Smooth muscle cell (in vitro differentiated cells): Measurements from ENCODE around the gene CLUH. TPM values are rescaled to one million over a fixed set of nuclear protein-coding genes. Genes with fewer than 3 reads are reported as not detected.
"Not testable (repeated sequence)": the region's sequence is repeated elsewhere in the genome, so short reads cannot be mapped to it uniquely, and the experiment has no call there.

Experiments used
- DNase-seq: peaks from one replicate; lab custom pipeline; 2025; ENCODE audit not compliant: unreplicated experiment; lab: John Stamatoyannopoulos, UW
- H2AFZ ChIP-seq: fragments of 200-600 bp; sonication (generic); 2 replicates; pipeline ENCODE4 v1.6.0; 2016; ENCODE audit warnings: antibody characterized with exemption, low read depth, mild to moderate bottlenecking
- H3F3A ChIP-seq: fragments of 200-600 bp; sonication (generic); 2 replicates; pipeline ENCODE4 v1.6.0; 2017; ENCODE audit warnings: antibody characterized with exemption, low read depth
- H3K27ac ChIP-seq: fragments of 200-600 bp; sonication (generic); 2 replicates; pipeline ENCODE4 v1.5.1; 2016; ENCODE audit warnings: low read depth, mild to moderate bottlenecking
- H3K27me3 ChIP-seq: fragments of 200-600 bp; sonication (generic); 2 replicates; pipeline ENCODE4 v1.6.1; 2016; ENCODE audit warnings: low read depth, mild to moderate bottlenecking
- H3K36me3 ChIP-seq: fragments of 200-600 bp; sonication (generic); 2 replicates; pipeline ENCODE4 v1.5.1; 2016; ENCODE audit warnings: low read depth
- H3K4me1 ChIP-seq: fragments of 200-600 bp; sonication (generic); 2 replicates; pipeline ENCODE4 v1.5.1; 2016; ENCODE audit warnings: low read depth
- H3K4me2 ChIP-seq: fragments of 200-600 bp; sonication (generic); 2 replicates; pipeline ENCODE4 v1.6.0; 2016; ENCODE audit warnings: mild to moderate bottlenecking
- H3K4me3 ChIP-seq: fragments of 200-600 bp; sonication (generic); 2 replicates; pipeline ENCODE4 v1.5.1; 2016; ENCODE audit warnings: mild to moderate bottlenecking
- H3K79me2 ChIP-seq: fragments of 200-600 bp; sonication (generic); 2 replicates; pipeline ENCODE4 v1.6.0; 2016; ENCODE audit warnings: low read depth, mild to moderate bottlenecking
- H3K9ac ChIP-seq: fragments of 200-600 bp; sonication (generic); 2 replicates; pipeline ENCODE4 v1.6.0; 2016; ENCODE audit warnings: low read depth
- H3K9me3 ChIP-seq: fragments of 200-600 bp; sonication (generic); replicated peaks from 2 replicates; pipeline ENCODE4 v1.5.1; 2016; ENCODE audit warnings: low read depth
- H4K20me1 ChIP-seq: fragments of 200-600 bp; sonication (generic); 2 replicates; pipeline ENCODE4 v1.6.0; 2016; ENCODE audit warnings: low read depth
- WGBS: methylation state at CpG from one replicate; pipeline ENCODE4 v1.1.7; 2016; ENCODE audit warnings: low lambda C conversion rate; 5-methylcytosine and 5-hydroxymethylcytosine counted together
- polyA plus RNA-seq: library from polyadenylated mRNA; unstranded; fragments of >200 nt; fragmentation: Nextera tagmentation; extraction: Ambion mirVana; gene quantifications from 2 replicates; pipeline ENCODE4 v1.2.1, GENCODE V29; 2016
- total RNA-seq: library from RNA; depleted of rRNA; stranded (reverse); fragments of >200 nt; gene quantifications from 2 replicates; pipeline ENCODE4 v1.2.3, GENCODE V29; 2014
- TF ChIP-seq, protein P1 (sequence below): fragments of 200-600 bp; sonication (generic); IDR thresholded peaks from 2 replicates; pipeline ENCODE4 v1.5.1; 2017; ENCODE audit warnings: borderline replicate concordance, mild to moderate bottlenecking, antibody characterized with exemption; ENCODE audit not compliant: insufficient read depth, poor library complexity, severe bottlenecking

CLUH gene
- total and polyA plus RNA-seq, 2 experiments from 2014 or later, result 13.4 to 15.4 TPM

- no peak for DNase-seq
- H3K4me3 ChIP-seq, result no peak overlapping the region
- no peaks in the 10 kb centered on the region for H3K79me2 ChIP-seq
- no peaks in the 10 kb centered on the region for H3K9me3 ChIP-seq
- H3K4me2 ChIP-seq, result no peak overlapping the region
- peaks cover 8% of the 10 kb centered on the region for H4K20me1 ChIP-seq
- H2AFZ ChIP-seq, result no peak overlapping the region
- 98% methylated on average over 20 of the region's 20 CpGs for WGBS
- H3F3A ChIP-seq, result no peaks in the 10 kb centered on the region
- H3K27me3 ChIP-seq, result no peaks in the 10 kb centered on the region
- peaks cover 5% of the 10 kb centered on the region for H3K36me3 ChIP-seq
- H3K27ac ChIP-seq, result no peak overlapping the region
- no peak overlapping the region for H3K9ac ChIP-seq
- TF ChIP-seq, protein P1, sequence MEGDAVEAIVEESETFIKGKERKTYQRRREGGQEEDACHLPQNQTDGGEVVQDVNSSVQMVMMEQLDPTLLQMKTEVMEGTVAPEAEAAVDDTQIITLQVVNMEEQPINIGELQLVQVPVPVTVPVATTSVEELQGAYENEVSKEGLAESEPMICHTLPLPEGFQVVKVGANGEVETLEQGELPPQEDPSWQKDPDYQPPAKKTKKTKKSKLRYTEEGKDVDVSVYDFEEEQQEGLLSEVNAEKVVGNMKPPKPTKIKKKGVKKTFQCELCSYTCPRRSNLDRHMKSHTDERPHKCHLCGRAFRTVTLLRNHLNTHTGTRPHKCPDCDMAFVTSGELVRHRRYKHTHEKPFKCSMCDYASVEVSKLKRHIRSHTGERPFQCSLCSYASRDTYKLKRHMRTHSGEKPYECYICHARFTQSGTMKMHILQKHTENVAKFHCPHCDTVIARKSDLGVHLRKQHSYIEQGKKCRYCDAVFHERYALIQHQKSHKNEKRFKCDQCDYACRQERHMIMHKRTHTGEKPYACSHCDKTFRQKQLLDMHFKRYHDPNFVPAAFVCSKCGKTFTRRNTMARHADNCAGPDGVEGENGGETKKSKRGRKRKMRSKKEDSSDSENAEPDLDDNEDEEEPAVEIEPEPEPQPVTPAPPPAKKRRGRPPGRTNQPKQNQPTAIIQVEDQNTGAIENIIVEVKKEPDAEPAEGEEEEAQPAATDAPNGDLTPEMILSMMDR, result no peak
- no peaks in the 10 kb centered on the region for H3K4me1 ChIP-seq
Observed at GRCh38 chr17:2700030-2700490, 11.5 kb downstream of the CLUH start.

DNA sequence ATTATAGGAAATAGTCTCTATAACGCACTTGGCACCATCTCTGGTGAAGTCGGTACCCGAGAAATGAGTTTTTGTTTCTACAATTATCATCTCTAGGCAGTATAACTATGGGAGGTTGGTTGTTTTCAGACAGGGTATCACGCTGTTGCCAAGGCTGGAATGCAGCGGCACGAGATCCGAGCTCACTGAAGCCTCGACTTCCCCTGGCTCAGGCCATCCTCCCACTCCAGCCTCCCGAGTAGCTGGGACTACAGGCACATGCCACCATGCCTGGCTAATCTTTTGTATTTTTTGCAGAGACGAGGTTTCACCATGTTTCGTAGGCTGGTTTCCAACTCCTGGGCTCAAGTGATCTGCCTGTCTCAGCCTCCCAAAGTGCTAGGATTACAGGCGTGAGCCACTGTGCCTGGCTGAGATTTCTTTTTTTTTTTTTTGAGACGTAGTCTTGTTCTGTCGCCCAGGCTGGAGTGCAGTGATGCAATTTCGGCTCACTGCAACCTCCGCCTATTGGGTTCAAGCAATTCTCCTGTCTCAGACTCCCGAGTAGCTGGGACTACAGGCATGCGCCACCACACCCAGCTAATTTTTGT, 12.3 kb downstream of the CLUH start:
- not testable (repeated sequence) for H3K36me3 ChIP-seq, H4K20me1 ChIP-seq, DNase-seq, H3K79me2 ChIP-seq, H3K4me1 ChIP-seq, H3F3A ChIP-seq, H3K4me2 ChIP-seq, H2AFZ ChIP-seq, H3K27ac ChIP-seq, H3K27me3 ChIP-seq, H3K9ac ChIP-seq, H3K9me3 ChIP-seq, H3K4me3 ChIP-seq
- 94% methylated on average over 18 of the region's 18 CpGs for WGBS

- H2AFZ ChIP-seq, result no peak overlapping the region
- peaks cover 5% of the 10 kb centered on the region for H3K36me3 ChIP-seq
- no peaks in the 10 kb centered on the region for H3F3A ChIP-seq
- no peak overlapping the region for H3K27ac ChIP-seq
- no peaks in the 10 kb centered on the region for H3K9me3 ChIP-seq
- H4K20me1 ChIP-seq, result no peaks in the 10 kb centered on the region
- DNase-seq, result no peak
- WGBS, result 97% methylated on average over 37 of the region's 40 CpGs
- no peaks in the 10 kb centered on the region for H3K27me3 ChIP-seq
- no peak overlapping the region for H3K4me3 ChIP-seq
- no peak overlapping the region for H3K9ac ChIP-seq
- TF ChIP-seq, protein P1, result no peak
- H3K4me2 ChIP-seq, result no peak overlapping the region
- no peaks in the 10 kb centered on the region for H3K4me1 ChIP-seq
- no peaks in the 10 kb centered on the region for H3K79me2 ChIP-seq
Observed at GRCh38 chr17:2697611-2698162, 13.9 kb downstream of the CLUH start.

GRCh38 chr17:2695961-2696760, 15.4 kb downstream of the CLUH start:
- Histone ChIP-seq H3K4me3 (no peak overlapping the region), H3K79me2 (no peaks in the 10 kb centered on the region), H3K4me2 (no peak overlapping the region), H3K36me3 (peaks cover 5% of the 10 kb centered on the region), H3K9me3 (no peaks in the 10 kb centered on the region), H3K27me3 (no peaks in the 10 kb centered on the region), H3F3A (no peaks in the 10 kb centered on the region), H2AFZ (no peak overlapping the region), H3K4me1 (no peaks in the 10 kb centered on the region), H4K20me1 (no peaks in the 10 kb centered on the region), H3K27ac (no peak overlapping the region), H3K9ac (no peak overlapping the region)
- 98% methylated on average over 25 of the region's 36 CpGs for WGBS
- TF ChIP-seq, protein P1, result no peak
- DNase-seq, result no peak
